ENCODE results near the gene TNRC18. TPM values are rescaled to one million over a fixed set of nuclear protein-coding genes. Genes with fewer than 3 reads are reported as not detected.

TNRC18 gene
- polyA plus RNA-seq, 4 donors = 5.4 to 89.8 (median 29.2) TPM

DNA sequence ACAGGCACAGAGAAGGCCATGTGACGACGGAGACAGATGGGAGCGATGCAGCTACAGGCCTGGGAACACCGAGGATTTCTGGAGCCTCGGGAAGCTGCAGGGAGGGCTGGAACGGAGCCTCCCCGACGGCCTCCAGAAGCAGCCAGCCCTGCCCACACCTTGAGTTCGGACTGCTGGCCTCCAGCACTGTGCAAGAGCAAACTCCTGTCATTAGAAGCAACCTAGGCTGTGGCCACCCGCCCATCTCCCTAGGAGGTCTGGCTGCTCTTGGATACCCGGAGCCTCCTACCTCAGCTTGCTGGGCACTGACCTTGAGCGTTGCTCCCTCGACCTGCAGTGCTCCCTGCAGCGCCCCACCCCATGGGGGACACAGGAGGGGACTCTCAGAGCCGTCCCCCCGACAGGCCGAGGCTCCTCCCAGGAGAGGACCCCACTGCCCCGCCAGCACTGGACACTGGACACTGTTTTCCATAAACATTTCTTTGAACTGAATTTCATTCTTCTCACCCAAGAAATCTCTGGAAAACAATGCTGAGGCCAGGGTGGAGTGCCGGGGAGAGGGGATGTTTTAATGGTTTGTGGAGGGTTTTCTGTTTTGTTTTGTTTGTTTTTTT, 22.5 kb upstream of the TNRC18 start:
- DNase-seq (peak in 1 of 2 donors; percentile 37), FAIRE-seq (no peak)
- H3K4me3 ChIP-seq (ENCODE audit: low read depth in 1 of 3, low read length in 3 of 3) = no peak overlapping the region
- 43 to 64% (median 45%) methylated on average over 19 of the region's 19 CpGs for WGBS, 3 donors
- H3K36me3 ChIP-seq (ENCODE audit: control insufficient read depth in 3 of 3, insufficient read depth in 2 of 3, low read depth in 1 of 3, low read length in 3 of 3) = peaks cover 0 to 5% (median 0%) of the 10 kb centered on the region in 3 donors
- no peak overlapping the region for H3K27ac ChIP-seq (ENCODE audit: low read depth in 1 of 3, low read length in 2 of 3)
- H3K27me3 ChIP-seq (ENCODE audit: control insufficient read depth in 3 of 3, insufficient read depth in 3 of 3, low read length in 3 of 3) = no peaks in the 10 kb centered on the region
- H3K4me1 ChIP-seq (ENCODE audit: control insufficient read depth in 3 of 3, insufficient read depth in 2 of 3, low read depth in 1 of 3, low read length in 2 of 3) = peaks cover 0 to 5% (median 0%) of the 10 kb centered on the region in 3 donors
- H3K9me3 ChIP-seq (ENCODE audit: control insufficient read depth in 2 of 2, insufficient read depth in 1 of 2, low read depth in 1 of 2, low read length in 1 of 2) = no peaks in the 10 kb centered on the region

DNA sequence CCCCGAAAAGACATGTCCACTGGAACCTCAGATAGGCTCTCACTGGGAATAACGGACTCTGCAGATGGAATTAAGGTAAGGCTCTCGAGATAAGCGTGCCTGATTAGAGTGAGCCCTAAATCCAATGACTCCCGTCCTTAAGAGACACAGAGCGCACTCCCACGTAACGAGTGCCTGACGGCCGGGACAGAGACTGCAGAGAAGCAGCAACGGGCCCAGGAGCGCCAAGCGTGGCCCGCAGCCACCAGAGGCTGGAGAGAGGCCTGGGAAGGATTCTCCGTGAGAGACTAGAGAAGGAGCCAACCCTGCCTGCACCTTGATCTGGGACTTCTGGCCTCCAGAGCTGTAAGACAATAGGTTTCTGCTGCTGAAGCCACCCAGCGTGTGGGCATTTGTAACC, 20.0 kb upstream of the TNRC18 start:
- FAIRE-seq (no peak), DNase-seq (no peak)
- Histone ChIP-seq H3K4me3 (ENCODE audit: low read depth in 1 of 3, low read length in 3 of 3) (no peak overlapping the region), H3K36me3 (ENCODE audit: control insufficient read depth in 3 of 3, insufficient read depth in 2 of 3, low read depth in 1 of 3, low read length in 3 of 3) (peaks cover 0 to 5% (median 0%) of the 10 kb centered on the region in 3 donors), H3K9me3 (ENCODE audit: control insufficient read depth in 2 of 2, insufficient read depth in 1 of 2, low read depth in 1 of 2, low read length in 1 of 2) (no peaks in the 10 kb centered on the region), H3K27ac (ENCODE audit: low read depth in 1 of 3, low read length in 2 of 3) (no peak overlapping the region), H3K27me3 (ENCODE audit: control insufficient read depth in 3 of 3, insufficient read depth in 3 of 3, low read length in 3 of 3) (no peaks in the 10 kb centered on the region), H3K4me1 (ENCODE audit: control insufficient read depth in 3 of 3, insufficient read depth in 2 of 3, low read depth in 1 of 3, low read length in 2 of 3) (peaks cover 0 to 12% (median 3%) of the 10 kb centered on the region in 3 donors)
- WGBS, 3 donors = 78 to 86% (median 78%) methylated on average over 16 of the region's 16 CpGs

DNA sequence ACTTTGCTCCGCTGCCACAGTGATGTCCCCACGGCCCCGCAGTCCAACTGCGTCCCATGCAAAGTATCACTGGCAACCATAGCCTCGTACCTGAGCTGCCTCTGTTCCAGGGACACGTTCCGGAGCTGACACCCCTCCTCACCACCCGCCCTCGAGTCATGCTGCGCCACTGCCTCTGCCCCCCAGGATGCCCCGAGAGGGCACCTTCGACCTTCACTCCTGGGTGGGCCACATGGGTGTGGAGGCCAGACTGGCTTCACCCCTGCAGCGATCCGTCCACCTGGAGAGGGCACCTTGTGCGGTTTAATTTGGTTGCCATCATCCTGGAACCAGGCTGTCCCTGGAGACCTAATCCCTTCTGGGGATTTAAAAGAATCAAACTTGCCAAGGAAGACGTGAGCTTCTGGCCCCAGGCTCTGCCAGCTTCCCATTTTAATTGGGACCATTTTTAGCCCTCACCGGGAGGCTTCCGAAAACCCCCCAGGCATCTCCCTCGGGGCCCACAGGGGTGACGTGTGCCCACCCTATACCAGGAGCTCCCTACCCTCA, 19.2 kb upstream of the TNRC18 start:
- 83 to 89% (median 87%) methylated on average over 20 of the region's 20 CpGs for WGBS, 3 donors
- H3K36me3 ChIP-seq (ENCODE audit: control insufficient read depth in 3 of 3, insufficient read depth in 2 of 3, low read depth in 1 of 3, low read length in 3 of 3) = peaks cover 0 to 11% (median 0%) of the 10 kb centered on the region in 3 donors
- no peak for DNase-seq

DNA sequence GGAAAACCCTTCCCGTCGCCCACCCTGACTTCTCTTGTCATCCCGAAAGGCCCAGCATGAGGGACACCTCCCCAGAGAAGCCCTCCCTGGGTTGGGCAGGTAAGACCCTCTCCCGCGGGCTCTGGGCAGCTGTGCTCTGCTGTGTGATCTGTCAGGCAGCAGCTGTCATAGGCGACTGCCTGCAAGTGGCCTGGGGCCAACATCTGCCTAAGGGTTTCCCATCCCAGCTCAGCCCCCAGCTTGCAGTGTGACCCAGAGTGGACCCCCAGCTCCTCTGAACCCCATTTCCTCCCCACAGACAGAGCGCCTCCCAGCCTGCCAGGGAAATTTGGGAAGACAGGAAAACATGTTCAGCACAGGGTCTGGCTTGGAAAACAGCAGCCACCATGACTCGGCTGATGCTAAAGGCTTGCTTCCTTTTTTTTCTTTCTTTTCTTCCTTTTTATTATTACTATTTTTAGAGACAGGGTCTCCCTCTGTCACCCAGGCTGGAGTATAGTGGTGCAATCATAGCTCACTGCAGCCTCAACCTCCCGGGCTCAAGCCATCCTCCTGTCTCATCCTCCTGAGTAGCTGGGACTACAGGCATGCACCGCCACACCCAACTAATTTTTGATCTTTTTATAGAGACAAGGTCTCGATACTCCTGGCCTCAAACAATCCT, 18.3 kb upstream of the TNRC18 start:
- Histone ChIP-seq H3K27ac (ENCODE audit: low read depth in 1 of 3, low read length in 2 of 3) (no peak overlapping the region), H3K4me1 (ENCODE audit: control insufficient read depth in 3 of 3, insufficient read depth in 2 of 3, low read depth in 1 of 3, low read length in 2 of 3) (peaks cover 0 to 12% (median 3%) of the 10 kb centered on the region in 3 donors), H3K4me3 (ENCODE audit: low read depth in 1 of 3, low read length in 3 of 3) (no peak overlapping the region), H3K27me3 (ENCODE audit: control insufficient read depth in 3 of 3, insufficient read depth in 3 of 3, low read length in 3 of 3) (no peaks in the 10 kb centered on the region), H3K36me3 (ENCODE audit: control insufficient read depth in 3 of 3, insufficient read depth in 2 of 3, low read depth in 1 of 3, low read length in 3 of 3) (peaks cover 0 to 19% (median 0%) of the 10 kb centered on the region in 3 donors), H3K9me3 (ENCODE audit: control insufficient read depth in 2 of 2, insufficient read depth in 1 of 2, low read depth in 1 of 2, low read length in 1 of 2) (peaks cover 0 to 9% of the 10 kb centered on the region in 2 donors)
- DNase-seq = no peak
- no peak for FAIRE-seq
- 56 to 78% (median 63%) methylated on average over 11 of the region's 11 CpGs for WGBS, 3 donors

More for the DNA sequence above, 19.2 kb upstream of the TNRC18 start:
- Histone ChIP-seq H3K27me3 (ENCODE audit: control insufficient read depth in 3 of 3, insufficient read depth in 3 of 3, low read length in 3 of 3) (no peaks in the 10 kb centered on the region), H3K4me1 (ENCODE audit: control insufficient read depth in 3 of 3, insufficient read depth in 2 of 3, low read depth in 1 of 3, low read length in 2 of 3) (peaks cover 0 to 12% (median 3%) of the 10 kb centered on the region in 3 donors), H3K27ac (ENCODE audit: low read depth in 1 of 3, low read length in 2 of 3) (no peak overlapping the region), H3K9me3 (ENCODE audit: control insufficient read depth in 2 of 2, insufficient read depth in 1 of 2, low read depth in 1 of 2, low read length in 1 of 2) (peaks cover 0 to 2% of the 10 kb centered on the region in 2 donors), H3K4me3 (ENCODE audit: low read depth in 1 of 3, low read length in 3 of 3) (no peak overlapping the region)
- FAIRE-seq = no peak

DNA sequence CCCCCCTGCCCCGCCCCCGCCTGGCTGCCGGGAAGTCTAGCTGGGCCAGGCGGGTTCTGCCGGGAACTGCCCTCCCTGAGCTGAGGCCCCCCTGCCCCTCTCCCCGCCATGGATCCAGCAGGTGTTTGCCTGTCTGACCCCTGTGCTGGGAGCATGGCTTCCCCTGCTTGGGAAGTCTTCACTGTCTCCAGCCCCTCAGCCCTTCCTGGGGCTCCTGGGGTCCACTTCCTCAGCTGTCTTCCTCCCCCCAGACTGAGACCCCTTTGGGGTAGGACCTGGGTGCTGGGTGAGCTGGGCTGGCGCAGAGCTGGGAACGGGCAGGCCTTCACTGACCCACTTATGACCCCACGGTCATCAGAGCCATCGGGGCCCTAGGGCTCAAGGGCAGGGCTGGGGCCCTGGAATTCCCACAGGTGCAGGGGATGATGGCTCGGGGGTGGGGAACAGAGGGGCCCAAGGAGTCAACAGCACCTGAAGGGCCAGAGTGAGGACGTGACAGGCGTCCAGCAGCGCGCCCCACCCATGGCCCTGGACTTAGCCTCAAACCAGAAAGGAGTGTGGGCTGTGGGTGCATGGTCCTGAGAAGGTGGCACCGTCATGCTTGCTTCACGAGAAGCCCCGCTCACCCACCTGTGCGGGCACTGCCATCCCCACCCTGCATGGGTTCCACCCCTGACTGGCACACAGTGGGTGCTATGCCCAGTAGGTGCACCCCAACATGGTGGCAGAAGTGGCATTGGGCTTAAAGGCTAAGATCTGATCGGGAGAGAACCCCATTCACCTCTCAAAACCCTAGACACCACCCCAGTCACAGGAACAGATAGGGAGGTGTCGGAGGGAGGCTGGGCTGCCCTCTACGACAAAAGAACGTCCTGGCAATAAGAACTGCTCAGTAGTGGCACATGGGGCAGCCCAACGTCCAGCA, 16.2 kb upstream of the TNRC18 start:
- Histone ChIP-seq H3K4me3 (ENCODE audit: low read depth in 1 of 3, low read length in 3 of 3) (no peak overlapping the region), H3K27me3 (ENCODE audit: control insufficient read depth in 3 of 3, insufficient read depth in 3 of 3, low read length in 3 of 3) (no peaks in the 10 kb centered on the region), H3K9me3 (ENCODE audit: control insufficient read depth in 2 of 2, insufficient read depth in 1 of 2, low read depth in 1 of 2, low read length in 1 of 2) (peaks cover 0 to 16% of the 10 kb centered on the region in 2 donors), H3K27ac (ENCODE audit: low read depth in 1 of 3, low read length in 2 of 3) (no peak overlapping the region), H3K36me3 (ENCODE audit: control insufficient read depth in 3 of 3, insufficient read depth in 2 of 3, low read depth in 1 of 3, low read length in 3 of 3) (peaks cover 0 to 29% (median 0%) of the 10 kb centered on the region in 3 donors), H3K4me1 (ENCODE audit: control insufficient read depth in 3 of 3, insufficient read depth in 2 of 3, low read depth in 1 of 3, low read length in 2 of 3) (peaks cover 0 to 7% (median 3%) of the 10 kb centered on the region in 3 donors)
- WGBS, 3 donors = 79 to 87% (median 86%) methylated on average over 18 to 24 of the region's 24 CpGs
- FAIRE-seq (no peak), DNase-seq (peak in 1 of 2 donors; percentile 39)

DNA sequence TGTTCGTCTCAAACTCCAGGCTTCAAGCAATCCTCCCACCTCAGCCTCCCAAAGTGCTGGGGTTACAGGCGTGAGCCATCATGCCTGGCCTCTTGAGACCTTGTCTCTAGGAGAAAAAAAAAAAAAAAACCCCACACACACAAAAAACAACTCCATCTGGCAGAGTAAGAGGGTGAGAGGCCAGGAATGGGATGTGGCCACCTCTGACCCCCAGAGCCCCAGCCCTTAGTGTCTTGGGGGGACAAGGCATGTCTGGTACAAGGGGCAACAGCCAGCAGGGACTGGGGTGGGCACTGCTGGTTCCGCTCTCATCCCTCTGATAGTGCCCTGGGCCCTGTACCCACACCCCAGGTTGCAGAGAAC, 15.6 kb upstream of the TNRC18 start:
- WGBS, 3 donors = 84 to 90% (median 85%) methylated on average over 3 of the region's 3 CpGs
- Histone ChIP-seq H3K27me3 (ENCODE audit: control insufficient read depth in 3 of 3, insufficient read depth in 3 of 3, low read length in 3 of 3) (no peaks in the 10 kb centered on the region), H3K4me1 (ENCODE audit: control insufficient read depth in 3 of 3, insufficient read depth in 2 of 3, low read depth in 1 of 3, low read length in 2 of 3) (peaks cover 0 to 7% (median 3%) of the 10 kb centered on the region in 3 donors), H3K4me3 (ENCODE audit: low read depth in 1 of 3, low read length in 3 of 3) (no peak overlapping the region), H3K27ac (ENCODE audit: low read depth in 1 of 3, low read length in 2 of 3) (no peak overlapping the region), H3K36me3 (ENCODE audit: control insufficient read depth in 3 of 3, insufficient read depth in 2 of 3, low read depth in 1 of 3, low read length in 3 of 3) (peaks cover 0 to 29% (median 0%) of the 10 kb centered on the region in 3 donors), H3K9me3 (ENCODE audit: control insufficient read depth in 2 of 2, insufficient read depth in 1 of 2, low read depth in 1 of 2, low read length in 1 of 2) (peaks cover 0 to 16% of the 10 kb centered on the region in 2 donors)
- DNase-seq = no peak
- FAIRE-seq = no peak

DNA sequence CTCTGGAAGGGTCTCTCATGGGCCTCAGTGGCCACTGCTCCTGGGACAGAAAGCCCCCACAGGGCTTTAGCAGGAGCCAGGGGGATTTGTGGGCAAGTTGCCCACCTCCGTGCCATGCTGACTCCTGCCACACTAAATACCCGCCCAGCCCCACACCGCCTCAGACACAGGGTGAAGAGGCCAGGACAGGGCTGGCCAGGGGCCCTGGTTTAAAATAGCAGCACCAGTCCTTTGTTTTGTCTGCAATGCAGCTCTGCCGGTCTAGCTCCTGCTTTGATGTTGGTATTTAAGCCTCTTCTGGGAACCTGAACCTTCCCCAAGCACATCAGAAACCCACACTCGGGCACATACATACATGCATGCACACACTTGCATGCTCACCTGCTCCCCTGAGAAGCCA, 14.4 kb upstream of the TNRC18 start:
- no peak for DNase-seq
- WGBS, 3 donors = 88 to 95% (median 92%) methylated on average over 5 of the region's 5 CpGs

More for the DNA sequence above, 14.4 kb upstream of the TNRC18 start:
- Histone ChIP-seq H3K36me3 (ENCODE audit: control insufficient read depth in 3 of 3, insufficient read depth in 2 of 3, low read depth in 1 of 3, low read length in 3 of 3) (peaks cover 0 to 32% (median 0%) of the 10 kb centered on the region in 3 donors), H3K9me3 (ENCODE audit: control insufficient read depth in 2 of 2, insufficient read depth in 1 of 2, low read depth in 1 of 2, low read length in 1 of 2) (peaks cover 0 to 21% of the 10 kb centered on the region in 2 donors), H3K4me1 (ENCODE audit: control insufficient read depth in 3 of 3, insufficient read depth in 2 of 3, low read depth in 1 of 3, low read length in 2 of 3) (peaks cover 0 to 7% (median 3%) of the 10 kb centered on the region in 3 donors), H3K27me3 (ENCODE audit: control insufficient read depth in 3 of 3, insufficient read depth in 3 of 3, low read length in 3 of 3) (no peaks in the 10 kb centered on the region), H3K4me3 (ENCODE audit: low read depth in 1 of 3, low read length in 3 of 3) (no peak overlapping the region), H3K27ac (ENCODE audit: low read depth in 1 of 3, low read length in 2 of 3) (no peak overlapping the region)
- no peak for FAIRE-seq

All from small intestine (tissue), 7 donors.